Dedifferentiated amniotic fluid mesenchymal stem cell (primary cell): Measurements from ENCODE around the gene RBAK.
A peak's percentile ranks its signal among the peaks of the same experiment; 100 is the strongest.
"Not testable (repeated sequence)": the region's sequence is repeated elsewhere in the genome, so short reads cannot be mapped to it uniquely, and the experiment has no call there.

ENCODE experiments used
- DNase-seq: peaks from one replicate; pipeline ENCODE4 v3.0.0-alpha.2; 2016; ENCODE audit errors: extremely low spot score

Gene RBAK

GRCh38 chr7:5045558-5046396, at the start of gene RBAK:
TSS of gene RBAK (plus strand) at chr7:5045860. CDS start at chr7:5048077, 2,217 bp downstream.
- DNase-seq, result peak; percentile 91

- no peak for DNase-seq
Measured at GRCh38 chr7:4996696-4997222, 48.9 kb upstream of the RBAK start.

- DNase-seq, result no peak
Measured at GRCh38 chr7:4998244-4998643, 47.4 kb upstream of the RBAK start.

- DNase-seq, result no peak
Measured at GRCh38 chr7:4998910-4999309, 46.8 kb upstream of the RBAK start.

- no peak for DNase-seq
Measured at GRCh38 chr7:4999369-4999950, 46.2 kb upstream of the RBAK start.

GRCh38 chr7:5001003-5001402, 44.7 kb upstream of the RBAK start:
- DNase-seq, result no peak

GRCh38 chr7:5001911-5002310, 43.7 kb upstream of the RBAK start:
- DNase-seq, result no peak

GRCh38 chr7:5005066-5005465, 40.6 kb upstream of the RBAK start:
- DNase-seq, result no peak

GRCh38 chr7:5012985-5013384, 32.7 kb upstream of the RBAK start:
- DNase-seq, result no peak

- DNase-seq, result not testable (repeated sequence)
Measured at GRCh38 chr7:5015936-5016335, 29.7 kb upstream of the RBAK start.

GRCh38 chr7:5017626-5018025, 28.0 kb upstream of the RBAK start:
- DNase-seq, result not testable (repeated sequence)

- no peak for DNase-seq
Measured at GRCh38 chr7:5020098-5020497, 25.6 kb upstream of the RBAK start.

- DNase-seq, result not testable (repeated sequence)
Measured at GRCh38 chr7:5020976-5021550, 24.6 kb upstream of the RBAK start.

- not testable (repeated sequence) for DNase-seq
Measured at GRCh38 chr7:5023626-5024025, 22.0 kb upstream of the RBAK start.

GRCh38 chr7:5027796-5028410, 17.8 kb upstream of the RBAK start:
- DNase-seq, result not testable (repeated sequence)

- DNase-seq, result not testable (repeated sequence)
Measured at GRCh38 chr7:5033186-5033585, 12.5 kb upstream of the RBAK start.

GRCh38 chr7:5035276-5035675, 10.4 kb upstream of the RBAK start:
- DNase-seq, result no peak

GRCh38 chr7:5036446-5036845, 9.2 kb upstream of the RBAK start:
- no peak for DNase-seq

- DNase-seq, result no peak
Measured at GRCh38 chr7:5041047-5041446, 4.6 kb upstream of the RBAK start.

- DNase-seq, result no peak
Measured at GRCh38 chr7:5043661-5044060, 2.0 kb upstream of the RBAK start.

GRCh38 chr7:5046397-5046732, 705 bp downstream of the RBAK start:
- DNase-seq, result not testable (repeated sequence)

- not testable (repeated sequence) for DNase-seq
Measured at GRCh38 chr7:5047127-5047526, 1.5 kb downstream of the RBAK start.
